Activated naive CD8-positive, alpha-beta T cell treated with anti-CD3 and anti-CD28 coated beads for 36 hours (primary cell): Measurements from ENCODE around the gene NPIPB5. TPM values are rescaled to one million over a fixed set of nuclear protein-coding genes. Genes with fewer than 3 reads are reported as not detected.
"Not testable (repeated sequence)": the region's sequence is repeated elsewhere in the genome, so short reads cannot be mapped to it uniquely, and the experiment has no call there.

Experiments used
- DNase-seq: peaks from one replicate; pipeline ENCODE4 v3.0.0; 2021
- H3K27ac Mint-ChIP-seq: one replicate; pipeline ENCODE4 v1.8.0; 2022; ENCODE audit warnings: mild to moderate bottlenecking, moderate library complexity, mixed read lengths
- H3K27me3 Mint-ChIP-seq: one replicate; pipeline ENCODE4 v1.8.0; 2022; ENCODE audit warnings: mild to moderate bottlenecking, mixed read lengths
- H3K36me3 Mint-ChIP-seq: one replicate; pipeline ENCODE4 v1.8.0; 2021; ENCODE audit warnings: mild to moderate bottlenecking, mixed read lengths
- H3K4me1 Mint-ChIP-seq: one replicate; pipeline ENCODE4 v1.8.0; 2021; ENCODE audit warnings: mixed read lengths
- H3K4me3 Mint-ChIP-seq: one replicate; pipeline ENCODE4 v1.8.0; 2022; ENCODE audit warnings: mild to moderate bottlenecking, moderate library complexity, mixed read lengths
- H3K9me3 Mint-ChIP-seq: one replicate; pipeline ENCODE4 v1.8.0; 2022; ENCODE audit warnings: mixed read lengths
- total RNA-seq, 2 experiments: library from RNA; stranded (reverse); gene quantifications; one replicate each; pipeline ENCODE4 v1.2.3, GENCODE V29; 2021

The NPIPB5 gene
- 100 to 1,000 TPM in 1 of 2 experiments, 10 to 100 TPM in 1; 98.1 to 112 TPM for total RNA-seq

GRCh38 chr16:22510591-22510990 is at the start of gene NPIPB5:
Gene NPIPB5 (plus strand): TSS chr16:22510891. CDS start chr16:22513802, 2,911 bp downstream.
- H3K4me3 Mint-ChIP-seq, H3K27ac Mint-ChIP-seq, DNase-seq, H3K27me3 Mint-ChIP-seq, H3K36me3 Mint-ChIP-seq, H3K9me3 Mint-ChIP-seq, H3K4me1 Mint-ChIP-seq: not testable (repeated sequence)

- not testable (repeated sequence) for H3K4me1 Mint-ChIP-seq, H3K9me3 Mint-ChIP-seq, H3K27me3 Mint-ChIP-seq, DNase-seq, H3K27ac Mint-ChIP-seq, H3K36me3 Mint-ChIP-seq, H3K4me3 Mint-ChIP-seq
Observed at GRCh38 chr16:22468846-22469245, 41.8 kb upstream of the NPIPB5 start.

GRCh38 chr16:22537996-22538395 is 27.3 kb downstream of the NPIPB5 start:
- DNase-seq, H3K4me1 Mint-ChIP-seq, H3K27ac Mint-ChIP-seq, H3K4me3 Mint-ChIP-seq, H3K27me3 Mint-ChIP-seq, H3K9me3 Mint-ChIP-seq, H3K36me3 Mint-ChIP-seq: not testable (repeated sequence)

DNA sequence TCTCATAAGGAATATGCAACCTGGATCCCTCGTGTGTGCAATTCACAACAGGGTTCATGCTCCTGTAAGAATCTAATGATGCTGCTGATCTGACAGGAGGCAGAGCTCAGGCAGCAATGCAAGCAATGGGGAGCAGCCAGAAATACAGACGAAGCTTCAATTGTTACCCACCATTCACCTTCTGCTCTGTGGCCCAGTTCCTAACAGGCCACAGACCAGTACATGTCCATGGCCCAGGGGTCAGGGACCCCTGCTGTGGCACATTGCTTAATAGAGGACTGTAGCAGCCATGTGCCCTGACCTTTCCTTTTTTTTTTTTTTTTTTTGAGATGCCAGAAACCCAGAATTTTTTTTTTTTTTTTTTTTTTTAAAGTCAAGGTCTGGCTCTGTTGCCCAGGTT is 34.1 kb downstream of the NPIPB5 start:
- H3K27me3 Mint-ChIP-seq, H3K4me1 Mint-ChIP-seq, H3K27ac Mint-ChIP-seq, H3K36me3 Mint-ChIP-seq, DNase-seq, H3K4me3 Mint-ChIP-seq, H3K9me3 Mint-ChIP-seq: not testable (repeated sequence)

- not testable (repeated sequence) for H3K27ac Mint-ChIP-seq, H3K4me1 Mint-ChIP-seq, H3K4me3 Mint-ChIP-seq, H3K36me3 Mint-ChIP-seq, DNase-seq, H3K9me3 Mint-ChIP-seq, H3K27me3 Mint-ChIP-seq
Observed at GRCh38 chr16:22546630-22547029, 35.9 kb downstream of the NPIPB5 start.

DNA sequence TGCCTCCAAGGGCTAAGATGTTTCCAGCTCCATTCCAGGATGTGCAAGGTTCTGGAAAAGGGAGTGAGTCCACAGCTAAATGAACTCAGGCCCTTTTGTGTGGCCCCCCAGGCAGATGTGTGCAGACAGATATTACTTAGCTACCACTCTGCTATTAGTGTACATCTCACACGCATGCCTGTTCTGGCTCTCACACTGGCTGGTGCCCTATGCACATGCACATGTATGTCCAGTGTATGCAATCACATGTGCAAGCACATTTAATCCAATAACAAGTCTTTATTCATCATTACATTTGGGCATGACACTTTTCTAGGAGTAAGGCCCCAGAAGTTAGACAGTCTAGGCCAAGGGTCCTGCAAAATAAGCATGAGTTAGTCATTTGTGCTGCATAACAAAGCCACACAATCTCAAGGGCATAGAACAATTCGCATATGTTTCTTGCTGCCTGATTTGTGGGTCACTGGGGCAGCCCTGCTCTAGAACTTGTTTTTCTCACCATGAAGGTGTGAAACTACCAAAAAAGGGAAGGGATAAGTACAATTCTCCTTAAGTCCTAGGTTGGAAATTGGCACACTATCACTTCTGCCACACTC is 36.6 kb downstream of the NPIPB5 start:
- H3K27me3 Mint-ChIP-seq, H3K4me1 Mint-ChIP-seq, H3K9me3 Mint-ChIP-seq, H3K4me3 Mint-ChIP-seq, H3K36me3 Mint-ChIP-seq, H3K27ac Mint-ChIP-seq, DNase-seq: not testable (repeated sequence)

GRCh38 chr16:22549853-22550252 is 39.2 kb downstream of the NPIPB5 start:
- H3K27me3 Mint-ChIP-seq, H3K4me1 Mint-ChIP-seq, H3K4me3 Mint-ChIP-seq, H3K27ac Mint-ChIP-seq, H3K36me3 Mint-ChIP-seq, DNase-seq, H3K9me3 Mint-ChIP-seq: not testable (repeated sequence)

DNA sequence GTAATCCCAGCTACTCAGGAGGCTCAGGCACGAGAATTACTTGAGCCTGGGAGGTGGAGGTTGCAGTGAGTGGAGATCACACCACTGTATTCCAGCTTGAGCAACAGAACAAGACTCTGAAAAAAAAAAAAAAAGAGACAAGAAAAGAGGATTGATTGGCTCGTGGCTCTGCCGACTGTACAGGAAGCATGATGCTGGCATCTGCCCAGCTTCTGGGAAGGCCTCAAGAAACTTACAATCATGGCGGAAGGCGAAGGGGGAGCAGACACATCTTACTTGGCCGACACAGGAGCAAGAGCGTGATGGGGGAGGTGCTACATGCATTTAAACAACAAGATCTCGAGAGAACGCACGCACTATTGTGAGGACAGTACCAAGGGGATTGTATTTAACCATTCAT is 40.5 kb downstream of the NPIPB5 start:
- not testable (repeated sequence) for H3K36me3 Mint-ChIP-seq, H3K9me3 Mint-ChIP-seq, DNase-seq, H3K4me1 Mint-ChIP-seq, H3K4me3 Mint-ChIP-seq, H3K27me3 Mint-ChIP-seq, H3K27ac Mint-ChIP-seq

GRCh38 chr16:22551651-22552050 is 41.0 kb downstream of the NPIPB5 start:
- not testable (repeated sequence) for H3K9me3 Mint-ChIP-seq, H3K27ac Mint-ChIP-seq, H3K27me3 Mint-ChIP-seq, DNase-seq, H3K4me3 Mint-ChIP-seq, H3K4me1 Mint-ChIP-seq, H3K36me3 Mint-ChIP-seq

DNA sequence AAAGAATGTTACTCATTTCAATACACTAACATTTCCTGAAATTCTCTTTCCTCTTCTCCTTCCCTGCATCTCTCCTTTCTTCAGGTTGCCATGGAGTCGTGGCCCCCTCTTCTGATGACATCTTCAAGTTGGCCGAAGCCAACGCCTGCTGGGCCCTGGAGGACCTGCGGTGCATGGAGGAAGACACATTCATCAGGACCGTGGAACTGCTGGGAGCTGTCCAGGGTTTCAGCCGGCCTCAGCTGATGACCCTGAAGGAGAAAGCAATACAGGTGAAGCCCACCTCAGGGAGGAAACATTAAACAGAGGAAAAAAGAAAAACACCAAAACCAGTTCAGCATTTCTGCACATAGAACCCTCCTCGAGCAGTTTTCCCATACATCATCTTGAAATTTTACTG is 46.1 kb downstream of the NPIPB5 start:
- not testable (repeated sequence) for H3K9me3 Mint-ChIP-seq, H3K4me1 Mint-ChIP-seq, H3K27me3 Mint-ChIP-seq, H3K36me3 Mint-ChIP-seq, H3K27ac Mint-ChIP-seq, H3K4me3 Mint-ChIP-seq, DNase-seq

Other genes with a start within 250 kb of the NPIPB5 start
- gene POLR3E, start 213.5 kb upstream of the NPIPB5 start, total RNA-seq = 10 to 100 TPM; 94.3 to 95.8 TPM
- 10 to 100 TPM; 31.6 to 34.7 TPM for gene CDR2, start 136.3 kb upstream of the NPIPB5 start, total RNA-seq